Colonic mucosa (tissue), 4 donors: Measurements from ENCODE around the gene UBE3A. TPM values are rescaled to one million over a fixed set of nuclear protein-coding genes. Genes with fewer than 3 reads are reported as not detected.

Experiments
- DNase-seq: peaks from one replicate; pipeline ENCODE4 v3.0.0-alpha.2; 2020
- H3K27ac ChIP-seq: fragments of 200-600 bp; one replicate; pipeline ENCODE4 v1.8.0; 2021
- H3K27me3 ChIP-seq: fragments of 200-600 bp; one replicate; pipeline ENCODE4 v1.8.0; 2021
- H3K36me3 ChIP-seq: fragments of 200-600 bp; one replicate; pipeline ENCODE4 v1.8.0; 2021
- H3K4me1 ChIP-seq: fragments of 200-600 bp; one replicate; pipeline ENCODE4 v1.8.0; 2021; ENCODE audit warnings: mild to moderate bottlenecking
- H3K4me3 ChIP-seq: fragments of 200-600 bp; one replicate; pipeline ENCODE4 v1.8.0; 2021
- H3K9ac ChIP-seq, 2 donors: one replicate each; pipeline ENCODE4 v1.7.0; 2013; ENCODE audit warnings: control low read depth in 2 of 2, low read depth in 2 of 2, low read length in 2 of 2
- H3K9me3 ChIP-seq: fragments of 200-600 bp; one replicate; pipeline ENCODE4 v1.8.0; 2021
- intact Hi-C: fragments of 100-400 bp; cut with DNase I; formaldehyde crosslinking; loops from one replicate; pipeline ENCODE4 v1.14.1; 2022
- total RNA-seq, 2 donors: library from RNA; stranded (reverse); fragmentation: NEBNext Ultra II Directional in 1 of 2; extraction: Animal tissue kit (Norgen Biotek cat#: 25700) in 1 of 2; gene quantifications; one replicate each; pipeline ENCODE4 v1.2.1, GENCODE V29; 2021
- TF ChIP-seq, protein P1 (sequence below): fragments of 200-600 bp; IDR thresholded peaks from one replicate; pipeline ENCODE4 v1.8.0; 2022; ENCODE audit warnings: antibody characterized with exemption, mild to moderate bottlenecking
- donor health status: healthy.
- donor health status: DM: no; HTN: no; CAD: no.
- donor health status: DM: no; HTN: no; CAD: no.

UBE3A gene
- total RNA-seq, 2 donors from 2014 or later, result 83.9 to 92.2 TPM

DNA sequence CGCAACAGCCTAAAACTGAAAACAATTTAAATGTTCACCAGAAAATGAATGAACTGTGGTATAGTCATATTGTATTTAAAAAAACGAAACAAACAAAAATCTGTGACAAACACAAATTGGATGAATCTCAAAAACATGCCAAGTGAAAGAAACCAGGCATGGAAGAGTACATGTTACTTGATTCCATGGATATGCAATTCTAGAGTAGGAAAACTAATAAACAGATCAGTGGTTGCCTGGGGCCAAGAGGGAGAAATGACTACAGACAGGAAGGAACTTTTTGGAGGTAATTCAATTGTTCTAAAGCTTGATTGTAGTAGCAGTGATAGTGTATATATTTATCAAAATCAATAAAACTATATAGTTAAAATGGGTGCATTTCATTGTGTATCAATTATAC lies 16.8 kb downstream of the UBE3A start:
- no peaks in the 10 kb centered on the region for H3K36me3 ChIP-seq
- intact Hi-C loops, result no loop called here
- no peak overlapping the region for H3K27ac ChIP-seq
- H3K9ac ChIP-seq, result no peak overlapping the region
- H3K27me3 ChIP-seq, result no peaks in the 10 kb centered on the region
- TF ChIP-seq, protein P1, sequence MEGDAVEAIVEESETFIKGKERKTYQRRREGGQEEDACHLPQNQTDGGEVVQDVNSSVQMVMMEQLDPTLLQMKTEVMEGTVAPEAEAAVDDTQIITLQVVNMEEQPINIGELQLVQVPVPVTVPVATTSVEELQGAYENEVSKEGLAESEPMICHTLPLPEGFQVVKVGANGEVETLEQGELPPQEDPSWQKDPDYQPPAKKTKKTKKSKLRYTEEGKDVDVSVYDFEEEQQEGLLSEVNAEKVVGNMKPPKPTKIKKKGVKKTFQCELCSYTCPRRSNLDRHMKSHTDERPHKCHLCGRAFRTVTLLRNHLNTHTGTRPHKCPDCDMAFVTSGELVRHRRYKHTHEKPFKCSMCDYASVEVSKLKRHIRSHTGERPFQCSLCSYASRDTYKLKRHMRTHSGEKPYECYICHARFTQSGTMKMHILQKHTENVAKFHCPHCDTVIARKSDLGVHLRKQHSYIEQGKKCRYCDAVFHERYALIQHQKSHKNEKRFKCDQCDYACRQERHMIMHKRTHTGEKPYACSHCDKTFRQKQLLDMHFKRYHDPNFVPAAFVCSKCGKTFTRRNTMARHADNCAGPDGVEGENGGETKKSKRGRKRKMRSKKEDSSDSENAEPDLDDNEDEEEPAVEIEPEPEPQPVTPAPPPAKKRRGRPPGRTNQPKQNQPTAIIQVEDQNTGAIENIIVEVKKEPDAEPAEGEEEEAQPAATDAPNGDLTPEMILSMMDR, result no peak
- no peak for DNase-seq
- H3K4me3 ChIP-seq, result no peak overlapping the region
- no peaks in the 10 kb centered on the region for H3K4me1 ChIP-seq
- no peaks in the 10 kb centered on the region for H3K9me3 ChIP-seq

DNA sequence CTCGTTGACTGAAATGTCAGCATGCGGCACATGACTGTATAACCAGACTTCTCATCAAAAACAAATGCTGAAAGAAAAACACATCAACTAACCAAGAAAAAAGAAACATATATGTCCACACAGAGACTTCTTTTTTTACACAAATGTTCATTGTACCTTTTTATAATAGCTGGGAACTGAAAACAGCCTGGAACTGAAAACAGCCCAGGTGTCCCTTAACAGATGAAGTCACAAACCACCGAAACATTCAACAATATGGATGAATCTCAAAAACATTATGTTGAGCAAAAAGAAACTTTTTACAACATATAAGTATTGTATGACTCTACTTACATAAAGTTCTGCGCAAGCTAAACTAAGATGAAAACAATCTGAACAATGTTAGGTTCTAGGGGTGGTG lies 20.6 kb downstream of the UBE3A start:
- intact Hi-C loops, result no loop called here
- no peaks in the 10 kb centered on the region for H3K36me3 ChIP-seq
- H3K9me3 ChIP-seq, result no peaks in the 10 kb centered on the region
- H3K27me3 ChIP-seq, result no peaks in the 10 kb centered on the region
- H3K4me1 ChIP-seq, result no peaks in the 10 kb centered on the region
- no peak for DNase-seq
- TF ChIP-seq, protein P1, result no peak
- no peak overlapping the region for H3K9ac ChIP-seq
- no peak overlapping the region for H3K27ac ChIP-seq
- H3K4me3 ChIP-seq, result no peak overlapping the region

DNA sequence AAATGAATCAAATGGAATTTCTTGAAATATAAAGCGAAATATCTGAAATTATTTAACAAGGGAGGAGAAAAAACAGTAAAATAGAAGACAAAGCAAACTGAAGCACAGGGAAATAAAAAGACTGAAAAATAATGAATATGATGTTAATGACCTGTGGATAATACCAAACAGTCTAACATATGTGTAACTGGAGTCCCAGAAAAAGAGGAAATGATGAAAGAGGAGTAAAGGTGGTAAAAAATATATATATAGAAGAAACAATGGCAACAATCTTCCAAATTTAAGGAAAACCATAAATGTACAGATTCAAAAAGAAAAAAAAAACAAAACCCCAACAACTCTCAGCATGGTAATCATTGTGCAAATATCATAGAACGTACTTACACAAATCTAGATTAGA lies 21.2 kb downstream of the UBE3A start:
- Histone ChIP-seq H3K4me3 (no peak overlapping the region), H3K9me3 (no peaks in the 10 kb centered on the region), H3K36me3 (no peaks in the 10 kb centered on the region), H3K27ac (no peak overlapping the region), H3K4me1 (no peaks in the 10 kb centered on the region), H3K27me3 (no peaks in the 10 kb centered on the region), H3K9ac (no peak overlapping the region)
- no peak for DNase-seq
- intact Hi-C loops, result no loop called here
- TF ChIP-seq, protein P1, result no peak

DNA sequence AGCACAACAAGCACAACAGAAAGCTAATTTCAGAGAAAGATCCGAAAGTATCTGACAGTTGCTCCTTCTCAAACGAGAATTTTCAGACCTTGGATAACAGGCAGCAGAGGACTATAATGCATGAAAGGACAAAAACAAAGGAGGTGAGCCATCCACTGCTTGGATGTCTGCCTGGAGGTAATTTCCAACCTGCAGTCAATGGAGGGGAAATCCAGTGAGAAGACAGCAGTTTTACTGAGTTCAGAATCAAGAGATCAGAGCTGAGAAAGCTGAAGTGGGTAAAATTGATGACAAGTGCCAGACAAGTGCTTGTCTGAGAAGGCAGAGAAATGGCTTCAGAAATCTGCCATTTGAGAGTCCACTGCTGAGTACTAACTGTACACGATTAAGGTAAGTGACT lies 22.1 kb downstream of the UBE3A start:
- H3K36me3 ChIP-seq, result no peaks in the 10 kb centered on the region
- H3K9ac ChIP-seq, result no peak overlapping the region
- TF ChIP-seq, protein P1, result no peak
- intact Hi-C loops, result no loop called here
- no peaks in the 10 kb centered on the region for H3K9me3 ChIP-seq
- no peak overlapping the region for H3K27ac ChIP-seq
- DNase-seq, result no peak
- H3K4me1 ChIP-seq, result no peaks in the 10 kb centered on the region
- no peak overlapping the region for H3K4me3 ChIP-seq
- H3K27me3 ChIP-seq, result no peaks in the 10 kb centered on the region

DNA sequence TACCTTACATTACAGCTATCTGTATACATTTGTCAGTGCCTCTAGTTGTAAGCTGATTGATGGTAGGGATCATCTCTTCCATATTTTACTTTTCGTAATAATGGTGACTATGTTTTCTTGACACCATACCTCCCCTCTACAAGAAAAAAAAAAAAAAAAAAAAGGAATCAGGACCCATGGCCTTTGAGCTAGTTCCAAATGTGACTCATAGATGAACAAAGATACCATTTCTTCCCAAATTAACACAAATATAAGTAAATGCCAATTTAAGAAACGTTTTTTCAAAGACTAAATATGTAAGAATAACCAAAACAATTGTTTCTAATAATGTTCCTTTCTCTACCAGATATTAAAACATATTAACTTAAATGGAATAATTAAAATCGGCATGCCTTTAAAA lies 23.1 kb downstream of the UBE3A start:
- Histone ChIP-seq H3K36me3 (no peaks in the 10 kb centered on the region), H3K9me3 (no peaks in the 10 kb centered on the region), H3K27me3 (no peaks in the 10 kb centered on the region), H3K9ac (no peak overlapping the region), H3K4me1 (no peaks in the 10 kb centered on the region), H3K4me3 (no peak overlapping the region), H3K27ac (no peak overlapping the region)
- DNase-seq, result no peak
- TF ChIP-seq, protein P1, result no peak
- intact Hi-C loops, result no loop called here

DNA sequence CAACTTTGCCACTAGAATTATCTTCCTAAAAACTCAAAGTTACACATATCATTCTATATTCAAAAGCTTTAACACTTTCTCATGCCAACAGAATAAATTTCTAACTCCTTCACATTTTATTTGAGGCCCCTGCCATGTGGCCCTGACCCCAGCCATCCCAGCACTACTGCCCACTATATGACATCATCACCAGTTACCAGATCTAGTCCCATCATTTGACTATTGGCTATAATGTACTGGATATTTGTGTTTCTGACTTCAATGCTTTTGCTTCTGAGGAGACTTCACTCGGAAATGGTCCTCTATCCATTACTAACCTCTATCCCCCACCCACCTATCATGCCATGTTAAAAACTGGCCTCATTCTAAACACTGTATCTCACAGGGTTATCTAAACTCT lies 23.6 kb downstream of the UBE3A start:
- Histone ChIP-seq H3K9me3 (no peaks in the 10 kb centered on the region), H3K9ac (no peak overlapping the region), H3K27ac (no peak overlapping the region), H3K4me3 (no peak overlapping the region), H3K27me3 (no peaks in the 10 kb centered on the region), H3K4me1 (no peaks in the 10 kb centered on the region), H3K36me3 (no peaks in the 10 kb centered on the region)
- intact Hi-C loops, result no loop called here
- TF ChIP-seq, protein P1, result no peak
- no peak for DNase-seq
